Measurements from ENCODE around the gene CST9L.

The CST9L gene

DNA sequence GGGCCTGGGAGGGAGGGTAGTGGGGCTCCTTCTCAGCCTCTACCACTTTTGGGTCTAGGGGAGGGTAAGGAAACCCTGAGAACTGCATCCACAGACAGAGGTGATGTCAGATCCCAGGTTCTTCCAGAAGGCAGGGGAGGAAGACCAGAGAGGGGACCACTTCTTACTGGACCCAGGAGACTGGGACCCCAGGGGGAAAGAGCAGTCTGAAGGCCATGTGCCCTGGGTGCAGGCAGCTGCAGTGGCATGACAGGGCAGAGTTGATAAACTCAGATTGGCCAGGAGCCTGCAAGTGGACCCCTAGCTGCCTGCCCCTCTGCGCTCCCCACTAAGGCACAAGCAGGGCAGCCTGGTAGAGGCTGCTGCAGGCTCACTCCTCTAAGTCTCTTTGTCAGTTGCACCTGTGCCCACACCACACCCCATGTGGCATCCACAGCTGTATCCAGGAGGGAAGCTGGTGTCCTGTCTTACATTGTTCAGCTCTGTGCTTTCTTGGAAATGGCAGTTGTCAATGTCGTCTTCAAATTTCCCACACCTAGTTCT lies 2.7 kb downstream of the CST9L start:
- DNase-seq (ENCODE audit: insufficient read length) (no peak), FAIRE-seq (no peak)
- TF ChIP-seq POLR2A (IDR thresholded peaks at IDR 0.05; ENCODE audit: low read depth, low read length) (no peak), TAF1 (IDR thresholded peaks at IDR 0.05; ENCODE audit: borderline replicate concordance, low read depth, low read length) (no peak), POLR2AphosphoS5 (IDR thresholded peaks at IDR 0.05; ENCODE audit: low read depth, low read length) (no peak)

DNA sequence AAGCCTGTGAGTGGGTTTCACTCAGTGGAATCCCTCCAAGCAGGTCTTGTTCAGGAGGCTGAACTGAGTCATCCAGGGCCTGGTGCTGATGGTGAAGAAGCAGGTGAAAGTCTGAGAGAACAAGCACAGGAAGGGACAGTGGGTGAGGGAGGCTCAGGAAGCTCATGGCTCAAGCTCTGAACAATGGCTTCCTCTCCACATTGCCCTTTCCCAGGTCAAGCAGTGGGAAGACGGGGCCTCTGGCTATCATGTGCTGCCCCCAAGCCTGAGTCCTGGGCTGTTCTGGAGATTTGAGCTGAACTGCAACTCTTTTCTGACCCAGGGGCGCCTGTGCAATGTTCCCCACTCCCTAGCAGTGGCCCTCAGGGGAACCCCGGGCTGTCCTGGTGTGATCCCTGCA lies 3.4 kb downstream of the CST9L start:
- DNase-seq (ENCODE audit: insufficient read length): no peak
- FAIRE-seq: no peak

DNA sequence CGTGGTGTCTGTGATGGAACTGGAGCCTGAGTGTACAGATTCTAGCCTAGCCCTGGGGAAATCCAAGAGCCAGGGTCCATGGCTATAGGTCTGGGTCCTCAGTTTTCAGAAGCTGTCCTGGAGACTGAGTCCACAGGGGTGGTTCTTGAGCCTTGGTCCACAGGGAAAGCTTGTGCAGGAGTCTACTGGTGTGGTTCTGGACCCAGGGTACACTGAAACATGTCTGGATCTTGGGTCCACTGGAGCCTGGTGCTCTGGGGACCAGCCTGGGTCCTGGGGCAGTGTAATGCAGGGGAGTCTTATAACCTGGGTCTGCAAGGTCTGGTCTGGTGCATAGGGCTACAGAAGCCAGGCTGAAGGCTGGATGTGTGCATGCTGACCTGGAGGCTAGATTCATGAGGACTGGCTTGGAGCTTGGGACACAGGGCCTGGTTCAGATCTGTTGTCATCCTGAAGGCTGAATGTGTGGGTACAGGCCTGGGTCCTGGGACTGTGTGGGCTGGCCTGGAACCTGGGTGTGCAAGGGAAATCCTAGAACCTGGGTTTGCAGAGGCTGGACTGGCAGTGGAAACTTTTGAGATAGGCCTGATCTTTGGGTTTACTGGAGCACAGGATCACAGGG lies 5.5 kb downstream of the CST9L start:
- no peak for TF ChIP-seq POLR2AphosphoS5 (IDR thresholded peaks at IDR 0.05; ENCODE audit: low read depth, low read length)
- TF ChIP-seq POLR2A (IDR thresholded peaks at IDR 0.05; ENCODE audit: low read depth, low read length): no peak
- no peak for TF ChIP-seq TAF1 (IDR thresholded peaks at IDR 0.05; ENCODE audit: borderline replicate concordance, low read depth, low read length)
- DNase-seq (ENCODE audit: insufficient read length): no peak
- FAIRE-seq: no peak

More for the DNA sequence above, 3.4 kb downstream of the CST9L start:
- TF ChIP-seq POLR2AphosphoS5 (IDR thresholded peaks at IDR 0.05; ENCODE audit: low read depth, low read length) (no peak), POLR2A (IDR thresholded peaks at IDR 0.05; ENCODE audit: low read depth, low read length) (no peak), TAF1 (IDR thresholded peaks at IDR 0.05; ENCODE audit: borderline replicate concordance, low read depth, low read length) (no peak)

DNA sequence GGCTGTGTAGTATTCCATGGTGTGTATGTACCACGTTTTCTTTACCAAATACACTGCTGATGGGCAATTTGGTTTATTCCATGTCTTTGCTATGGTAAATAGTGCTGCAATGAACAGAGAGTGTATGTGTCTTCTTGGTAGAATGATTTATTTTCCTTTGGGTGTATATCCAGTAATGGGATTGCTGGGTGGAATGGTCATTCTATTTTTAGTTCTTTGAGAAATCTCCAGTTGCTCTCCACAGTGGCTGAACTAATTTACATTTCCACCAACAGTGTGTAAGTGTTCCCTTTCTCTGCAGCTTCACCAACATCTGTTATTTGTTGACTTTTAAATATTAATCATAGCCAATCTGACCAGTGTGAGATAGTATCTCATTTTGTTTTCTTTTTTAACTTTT lies 13.9 kb downstream of the CST9L start:
- no peak for DNase-seq (ENCODE audit: insufficient read length)
- TF ChIP-seq POLR2AphosphoS5 (IDR thresholded peaks at IDR 0.05; ENCODE audit: low read depth, low read length) (no peak), TAF1 (IDR thresholded peaks at IDR 0.05; ENCODE audit: borderline replicate concordance, low read depth, low read length) (no peak), POLR2A (IDR thresholded peaks at IDR 0.05; ENCODE audit: low read depth, low read length) (no peak)
- no peak for FAIRE-seq

DNA sequence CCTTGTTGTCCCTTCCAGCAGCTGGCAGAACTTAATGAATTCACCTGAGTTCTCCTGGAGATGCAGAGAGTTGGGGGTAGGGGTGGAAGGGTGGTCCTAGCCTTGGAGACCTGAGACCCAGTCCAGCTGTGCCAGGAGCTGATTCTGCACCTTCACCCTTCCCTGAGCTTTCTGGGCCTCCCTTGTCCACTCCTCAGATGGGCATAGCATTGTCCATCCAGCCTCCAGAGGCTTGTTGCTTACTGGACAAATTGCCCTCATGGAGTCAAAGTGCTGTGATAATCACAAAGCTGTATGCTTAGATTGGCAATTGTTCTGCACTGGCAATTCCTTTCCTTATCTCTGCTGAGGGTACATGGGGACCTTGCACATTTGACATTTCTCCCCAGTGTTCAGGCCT lies 16.5 kb downstream of the CST9L start:
- no peak for FAIRE-seq
- DNase-seq (ENCODE audit: insufficient read length): no peak
- TF ChIP-seq POLR2AphosphoS5 (IDR thresholded peaks at IDR 0.05; ENCODE audit: low read depth, low read length): no peak
- no peak for TF ChIP-seq POLR2A (IDR thresholded peaks at IDR 0.05; ENCODE audit: low read depth, low read length)
- TF ChIP-seq TAF1 (IDR thresholded peaks at IDR 0.05; ENCODE audit: borderline replicate concordance, low read depth, low read length): no peak

DNA sequence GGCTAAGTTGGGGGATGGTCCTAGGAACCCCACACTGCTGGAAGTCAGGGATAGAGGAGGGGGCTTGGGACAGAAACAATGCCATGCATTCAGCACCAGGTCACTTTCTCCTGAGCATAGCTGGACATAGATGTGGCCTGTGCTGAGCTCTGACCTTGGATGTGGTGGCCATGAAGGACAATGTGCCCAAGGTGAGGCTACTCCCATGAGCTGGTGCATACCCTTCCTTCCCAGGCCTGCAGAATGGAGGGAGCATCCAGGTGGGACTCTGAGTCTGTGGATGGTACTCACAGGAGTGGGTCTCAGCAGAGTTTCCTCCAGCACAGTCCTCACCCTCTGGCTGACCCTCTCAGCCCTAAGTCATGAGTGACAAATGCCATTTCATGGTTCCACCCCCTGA lies 16.9 kb downstream of the CST9L start:
- no peak for TF ChIP-seq TAF1 (IDR thresholded peaks at IDR 0.05; ENCODE audit: borderline replicate concordance, low read depth, low read length)
- no peak for TF ChIP-seq POLR2A (IDR thresholded peaks at IDR 0.05; ENCODE audit: low read depth, low read length)
- no peak for TF ChIP-seq POLR2AphosphoS5 (IDR thresholded peaks at IDR 0.05; ENCODE audit: low read depth, low read length)
- DNase-seq (ENCODE audit: insufficient read length) (no peak), FAIRE-seq (no peak)

DNA sequence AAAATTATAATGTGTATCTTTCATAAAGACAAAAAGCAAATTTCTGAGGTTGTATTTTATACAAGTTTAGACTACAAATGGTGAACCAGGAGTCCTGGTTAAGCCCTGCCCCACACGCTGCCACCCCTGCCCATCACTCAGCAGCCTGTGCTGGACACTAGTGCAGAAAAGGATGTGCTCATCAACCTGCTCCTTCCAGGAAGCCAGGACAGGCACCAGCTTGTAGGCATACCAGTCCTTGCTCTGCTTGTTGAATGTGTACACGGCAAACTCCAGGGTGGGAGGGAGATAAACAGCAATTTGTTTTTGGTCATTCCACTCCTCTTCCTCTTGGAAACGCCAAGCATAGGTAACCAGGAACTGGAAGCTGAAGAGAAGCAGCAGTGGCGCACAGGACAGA lies 18.1 kb downstream of the CST9L start:
- FAIRE-seq (no peak), DNase-seq (ENCODE audit: insufficient read length) (no peak)
- TF ChIP-seq TAF1 (IDR thresholded peaks at IDR 0.05; ENCODE audit: borderline replicate concordance, low read depth, low read length) (no peak), POLR2A (IDR thresholded peaks at IDR 0.05; ENCODE audit: low read depth, low read length) (no peak), POLR2AphosphoS5 (IDR thresholded peaks at IDR 0.05; ENCODE audit: low read depth, low read length) (no peak)

DNA sequence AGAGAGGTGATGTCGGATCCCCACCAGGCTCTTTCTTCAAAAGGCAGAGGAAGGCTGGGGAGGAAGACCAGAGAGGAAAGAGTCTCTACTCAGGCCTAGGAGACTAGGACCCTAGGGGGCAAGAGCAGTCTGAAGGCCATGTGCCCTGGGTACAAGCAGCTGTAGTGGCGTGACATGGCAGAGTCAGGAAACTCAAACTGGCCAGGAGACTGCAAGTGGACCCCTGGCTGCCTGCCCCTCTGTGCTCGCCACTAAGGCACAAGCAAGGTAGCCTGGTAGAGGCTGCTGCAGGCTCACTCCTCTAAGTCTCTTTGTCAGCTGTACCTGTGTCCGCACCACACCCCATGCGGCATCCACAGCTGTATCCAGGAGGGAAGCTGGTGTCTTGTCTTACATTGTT lies 19.9 kb downstream of the CST9L start:
- DNase-seq (ENCODE audit: insufficient read length): no peak
- FAIRE-seq: no peak

DNA sequence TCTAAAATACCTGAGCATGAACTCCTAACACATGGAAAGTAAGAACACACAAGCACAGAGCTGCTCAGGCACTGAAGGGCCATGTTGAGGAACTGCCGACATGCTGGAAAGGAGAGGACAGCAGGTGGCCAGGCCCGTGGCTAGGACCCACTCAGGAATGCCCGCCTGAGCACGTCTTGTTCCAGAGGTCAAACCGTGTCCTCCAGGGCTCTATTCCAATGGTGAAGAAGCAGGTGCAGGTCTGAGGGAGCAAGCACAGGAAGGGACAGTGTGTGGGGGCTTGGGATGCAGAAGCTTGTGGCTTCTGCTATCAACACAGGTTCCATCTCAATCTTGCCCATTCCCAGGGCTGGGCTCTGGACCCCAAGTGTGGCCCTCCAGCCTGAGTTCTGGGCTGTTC lies 20.7 kb downstream of the CST9L start:
- DNase-seq (ENCODE audit: insufficient read length) (no peak), FAIRE-seq (no peak)
- TF ChIP-seq POLR2A (IDR thresholded peaks at IDR 0.05; ENCODE audit: low read depth, low read length) (no peak), TAF1 (IDR thresholded peaks at IDR 0.05; ENCODE audit: borderline replicate concordance, low read depth, low read length) (no peak), POLR2AphosphoS5 (IDR thresholded peaks at IDR 0.05; ENCODE audit: low read depth, low read length) (no peak)

More for the DNA sequence above, 19.9 kb downstream of the CST9L start:
- no peak for TF ChIP-seq POLR2AphosphoS5 (IDR thresholded peaks at IDR 0.05; ENCODE audit: low read depth, low read length)
- TF ChIP-seq TAF1 (IDR thresholded peaks at IDR 0.05; ENCODE audit: borderline replicate concordance, low read depth, low read length): no peak
- no peak for TF ChIP-seq POLR2A (IDR thresholded peaks at IDR 0.05; ENCODE audit: low read depth, low read length)

DNA sequence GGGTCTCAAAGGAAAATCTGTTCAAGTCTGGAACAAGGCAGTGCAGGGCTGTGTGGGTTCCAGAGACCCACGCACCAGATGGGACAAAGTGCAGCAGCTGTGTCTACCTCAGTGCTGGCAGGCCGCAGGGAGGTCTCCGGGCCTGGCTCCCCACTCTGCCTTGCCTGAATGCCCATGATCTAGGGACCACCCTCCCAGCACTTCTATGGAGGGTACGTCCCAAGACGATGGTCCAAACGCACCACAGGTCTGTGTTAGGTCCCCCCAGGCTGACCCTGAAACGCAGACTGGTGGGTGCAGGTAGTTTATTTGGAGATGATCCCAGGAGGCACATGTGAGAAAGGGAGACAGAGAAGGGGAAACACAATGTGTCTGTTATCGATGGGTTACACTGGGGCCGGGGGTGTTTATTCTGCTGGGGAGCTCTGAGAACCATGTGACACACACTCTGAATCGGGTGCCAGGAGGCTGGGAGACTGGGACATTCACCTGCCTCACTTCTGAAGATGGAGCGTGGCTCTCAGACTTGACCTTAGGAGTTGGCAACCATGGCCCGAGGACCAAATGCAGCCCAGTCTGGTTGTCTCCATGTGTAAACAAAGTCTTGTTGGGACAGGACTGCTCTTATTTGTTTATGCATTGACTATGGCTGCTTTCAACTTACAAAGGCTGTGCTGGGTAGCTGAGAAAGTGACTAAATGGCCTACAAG lies 21.7 kb downstream of the CST9L start:
- TF ChIP-seq POLR2A (IDR thresholded peaks at IDR 0.05; ENCODE audit: low read depth, low read length): no peak
- no peak for TF ChIP-seq TAF1 (IDR thresholded peaks at IDR 0.05; ENCODE audit: borderline replicate concordance, low read depth, low read length)
- TF ChIP-seq POLR2AphosphoS5 (IDR thresholded peaks at IDR 0.05; ENCODE audit: low read depth, low read length): no peak
- FAIRE-seq: no peak
- DNase-seq (ENCODE audit: insufficient read length): no peak

DNA sequence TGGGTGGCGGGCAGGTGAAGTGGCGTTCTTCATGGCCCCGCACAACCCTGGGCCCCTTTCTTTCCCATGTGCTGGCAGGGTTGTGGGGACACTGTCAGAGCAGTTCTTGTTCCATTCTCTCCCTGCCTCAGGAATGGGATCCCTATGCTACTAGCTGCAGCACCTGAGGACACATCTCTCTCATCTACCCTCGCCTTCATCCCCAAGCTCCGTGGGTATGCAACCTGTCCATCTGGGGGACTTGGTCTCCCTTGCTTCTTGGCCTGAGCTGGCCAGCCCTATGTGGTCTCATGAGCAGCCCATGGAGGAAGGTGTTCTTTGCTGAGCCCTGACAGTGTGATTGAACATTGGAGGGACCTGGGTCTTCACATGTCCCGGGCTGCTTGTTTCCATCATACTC lies 24.2 kb downstream of the CST9L start:
- no peak for FAIRE-seq
- TF ChIP-seq TAF1 (IDR thresholded peaks at IDR 0.05; ENCODE audit: borderline replicate concordance, low read depth, low read length) (no peak), POLR2AphosphoS5 (IDR thresholded peaks at IDR 0.05; ENCODE audit: low read depth, low read length) (no peak), POLR2A (IDR thresholded peaks at IDR 0.05; ENCODE audit: low read depth, low read length) (no peak)
- no peak for DNase-seq (ENCODE audit: insufficient read length)

DNA sequence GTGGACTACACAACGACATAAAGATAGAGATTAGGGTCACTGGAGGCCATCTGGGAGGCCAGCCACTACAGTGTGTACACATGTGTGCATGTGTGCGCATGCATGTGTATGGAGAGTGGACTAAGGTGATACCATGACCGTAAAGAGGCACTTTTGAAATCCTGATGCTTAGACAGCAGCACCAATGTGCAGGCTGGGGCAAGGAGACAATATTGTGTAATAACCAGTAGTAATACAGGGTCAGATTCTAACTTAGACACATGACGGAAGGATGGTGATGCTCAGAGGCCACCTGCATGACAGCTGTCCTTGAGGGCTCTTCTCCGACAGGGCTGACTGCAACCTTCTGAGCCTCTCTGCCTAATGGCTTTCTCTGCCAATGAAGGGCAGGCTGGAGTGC lies 25.5 kb downstream of the CST9L start:
- DNase-seq (ENCODE audit: insufficient read length) (no peak), FAIRE-seq (no peak)
- TF ChIP-seq POLR2A (IDR thresholded peaks at IDR 0.05; ENCODE audit: low read depth, low read length): no peak

Data from GM12892 (cell line).